ENCODE data around the gene MAD2L2.

GRCh38 chr1:11693024-11693590, 12.2 kb upstream of the MAD2L2 start:
- TF ChIP-seq EZH2 (IDR thresholded peaks at IDR 0.05) (no peak), POLR2AphosphoS5 (IDR thresholded peaks at IDR 0.05; ENCODE audit: borderline replicate concordance, low read depth, low read length) (no peak)

All from SK-N-MC (cell line).